KMS-11 (cell line): ENCODE results near the gene MSH3.

Experiments used
- H2AFZ ChIP-seq: fragments of 200-600 bp; sonication (generic); 2 replicates; pipeline ENCODE4 v1.6.1; 2016; ENCODE audit warnings: antibody characterized with exemption, mixed run types, low read depth
- H3K27ac ChIP-seq: fragments of 200-600 bp; sonication (generic); 2 replicates; pipeline ENCODE4 v1.6.1; 2016; ENCODE audit warnings: mild to moderate bottlenecking, mixed run types
- H3K27me3 ChIP-seq: fragments of 200-600 bp; sonication (generic); 2 replicates; pipeline ENCODE4 v1.6.1; 2017; ENCODE audit warnings: mild to moderate bottlenecking, low read depth, mixed run types, moderate library complexity; ENCODE audit not compliant: insufficient read depth
- H3K36me3 ChIP-seq: fragments of 200-600 bp; sonication (generic); 2 replicates; pipeline ENCODE4 v1.6.1; 2017; ENCODE audit warnings: mild to moderate bottlenecking, mixed run types; ENCODE audit not compliant: insufficient read depth
- H3K4me1 ChIP-seq: fragments of 200-600 bp; sonication (generic); 2 replicates; pipeline ENCODE4 v1.6.1; 2016; ENCODE audit warnings: mild to moderate bottlenecking, low read depth, mixed run types; ENCODE audit not compliant: poor library complexity, severe bottlenecking
- H3K4me2 ChIP-seq: fragments of 200-600 bp; sonication (generic); 2 replicates; pipeline ENCODE4 v1.7.0; 2016; ENCODE audit warnings: mild to moderate bottlenecking, mixed run types
- H3K4me3 ChIP-seq: fragments of 200-600 bp; sonication (generic); IDR thresholded peaks from 2 replicates; pipeline ENCODE4 v1.6.1; 2017; ENCODE audit warnings: low read depth, low read length, mixed read lengths; ENCODE audit not compliant: insufficient read depth
- H3K79me2 ChIP-seq: fragments of 200-600 bp; sonication (generic); 2 replicates; pipeline ENCODE4 v1.6.1; 2016; ENCODE audit warnings: low read depth, mixed run types; ENCODE audit not compliant: insufficient read depth
- H3K9ac ChIP-seq: fragments of 200-600 bp; sonication (generic); 2 replicates; pipeline ENCODE4 v1.6.1; 2016; ENCODE audit warnings: mild to moderate bottlenecking, mixed run types
- H4K20me1 ChIP-seq: fragments of 200-600 bp; sonication (generic); 2 replicates; pipeline ENCODE4 v1.6.1; 2016; ENCODE audit warnings: mild to moderate bottlenecking, mixed run types; ENCODE audit not compliant: insufficient read depth
- TF ChIP-seq, protein P1 (sequence below): fragments of 200-600 bp; sonication (generic); conservative IDR thresholded peaks from 2 replicates; pipeline ENCODE4 v1.6.1; 2017; ENCODE audit warnings: low read depth, mild to moderate bottlenecking, antibody characterized with exemption, low read length, moderate library complexity, mixed read lengths

MSH3 gene

DNA sequence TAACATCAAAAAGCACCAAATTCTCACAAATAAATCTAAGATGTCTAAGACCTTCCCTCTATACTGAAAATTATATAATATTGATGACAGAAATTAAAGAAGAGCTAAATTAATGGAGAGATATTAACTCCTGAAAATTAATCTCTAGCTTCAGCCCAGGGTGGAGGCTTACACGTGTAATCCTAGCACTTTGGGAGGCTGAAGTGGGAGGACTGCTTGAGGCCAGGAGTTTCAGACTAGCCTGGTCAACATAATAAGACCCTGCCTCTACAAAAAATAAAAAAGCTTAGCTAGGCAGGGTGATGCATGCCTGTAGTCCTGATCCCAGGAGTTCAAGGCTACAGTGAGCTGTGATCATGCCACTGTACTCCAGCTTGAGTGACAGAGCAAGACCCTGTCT, 44.8 kb upstream of the MSH3 start:
- TF ChIP-seq, protein P1, sequence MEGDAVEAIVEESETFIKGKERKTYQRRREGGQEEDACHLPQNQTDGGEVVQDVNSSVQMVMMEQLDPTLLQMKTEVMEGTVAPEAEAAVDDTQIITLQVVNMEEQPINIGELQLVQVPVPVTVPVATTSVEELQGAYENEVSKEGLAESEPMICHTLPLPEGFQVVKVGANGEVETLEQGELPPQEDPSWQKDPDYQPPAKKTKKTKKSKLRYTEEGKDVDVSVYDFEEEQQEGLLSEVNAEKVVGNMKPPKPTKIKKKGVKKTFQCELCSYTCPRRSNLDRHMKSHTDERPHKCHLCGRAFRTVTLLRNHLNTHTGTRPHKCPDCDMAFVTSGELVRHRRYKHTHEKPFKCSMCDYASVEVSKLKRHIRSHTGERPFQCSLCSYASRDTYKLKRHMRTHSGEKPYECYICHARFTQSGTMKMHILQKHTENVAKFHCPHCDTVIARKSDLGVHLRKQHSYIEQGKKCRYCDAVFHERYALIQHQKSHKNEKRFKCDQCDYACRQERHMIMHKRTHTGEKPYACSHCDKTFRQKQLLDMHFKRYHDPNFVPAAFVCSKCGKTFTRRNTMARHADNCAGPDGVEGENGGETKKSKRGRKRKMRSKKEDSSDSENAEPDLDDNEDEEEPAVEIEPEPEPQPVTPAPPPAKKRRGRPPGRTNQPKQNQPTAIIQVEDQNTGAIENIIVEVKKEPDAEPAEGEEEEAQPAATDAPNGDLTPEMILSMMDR, result no peak
- no peaks in the 10 kb centered on the region for H3K79me2 ChIP-seq
- H4K20me1 ChIP-seq, result no peaks in the 10 kb centered on the region
- H3K36me3 ChIP-seq, result no peaks in the 10 kb centered on the region
- no peak overlapping the region for H2AFZ ChIP-seq
- H3K27ac ChIP-seq, result no peak overlapping the region
- no peaks in the 10 kb centered on the region for H3K27me3 ChIP-seq
- no peak overlapping the region for H3K4me2 ChIP-seq
- H3K4me1 ChIP-seq, result peaks cover 6% of the 10 kb centered on the region
- H3K4me3 ChIP-seq, result no peak overlapping the region
- no peak overlapping the region for H3K9ac ChIP-seq

DNA sequence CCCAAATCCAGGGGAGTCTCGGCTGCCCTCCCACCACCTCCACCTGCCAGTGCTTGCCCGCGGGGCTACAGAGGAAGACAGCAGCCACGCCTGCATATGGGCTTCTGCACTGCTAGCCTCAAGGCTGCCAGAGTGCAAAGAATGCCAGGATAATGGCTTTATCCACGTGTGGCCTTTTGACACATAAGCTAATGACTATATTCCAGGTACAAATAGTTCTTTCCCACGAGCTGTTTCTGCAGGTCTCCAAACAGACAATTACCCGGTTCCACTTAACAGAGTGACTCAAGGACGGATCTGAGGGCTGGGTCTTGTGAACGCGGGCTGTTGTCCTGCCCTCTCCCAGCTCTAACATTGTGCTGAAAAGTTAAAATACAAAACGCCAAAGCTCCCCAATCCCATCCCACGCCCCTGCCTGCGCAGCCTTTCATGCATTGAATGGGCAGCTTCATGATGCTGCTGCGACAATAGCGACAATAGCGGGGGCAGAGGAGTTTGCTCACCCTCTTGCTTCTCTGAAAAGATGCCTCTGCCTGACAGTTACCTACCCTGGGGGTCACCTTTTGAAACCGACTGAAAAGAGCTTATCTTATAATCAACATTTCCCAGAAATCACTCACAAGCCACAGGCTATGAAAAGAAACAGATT, 39.1 kb upstream of the MSH3 start:
- Histone ChIP-seq H3K79me2 (no peaks in the 10 kb centered on the region), H3K9ac (no peak overlapping the region), H2AFZ (no peak overlapping the region), H3K36me3 (no peaks in the 10 kb centered on the region), H3K27me3 (no peaks in the 10 kb centered on the region), H3K27ac (no peak overlapping the region), H3K4me1 (no peaks in the 10 kb centered on the region), H4K20me1 (no peaks in the 10 kb centered on the region), H3K4me3 (no peak overlapping the region), H3K4me2 (no peak overlapping the region)
- TF ChIP-seq, protein P1, result no peak

DNA sequence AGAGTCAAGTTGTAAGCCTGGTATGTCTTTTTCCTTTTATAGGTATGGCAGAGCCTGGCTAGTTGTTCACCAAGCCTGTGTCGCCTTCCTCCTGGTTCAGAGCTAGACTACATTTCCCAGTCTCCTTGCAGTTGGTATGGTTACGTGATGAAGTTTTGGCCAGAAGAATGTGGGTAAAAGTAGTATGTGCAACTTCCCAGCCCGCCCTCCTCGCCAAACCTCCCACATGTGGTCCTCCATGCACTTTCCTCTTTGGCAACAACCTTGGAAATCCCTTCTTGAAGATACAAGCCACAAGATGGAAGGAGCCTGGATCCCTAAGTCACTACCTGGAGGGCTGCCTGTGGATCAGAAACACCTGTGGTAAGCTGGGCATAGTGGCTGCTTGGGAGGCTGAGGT, 36.0 kb upstream of the MSH3 start:
- Histone ChIP-seq H2AFZ (no peak overlapping the region), H3K27me3 (no peaks in the 10 kb centered on the region), H3K9ac (no peak overlapping the region), H3K27ac (no peak overlapping the region), H3K4me3 (no peak overlapping the region), H3K4me1 (no peaks in the 10 kb centered on the region), H3K4me2 (no peak overlapping the region), H3K36me3 (no peaks in the 10 kb centered on the region), H3K79me2 (no peaks in the 10 kb centered on the region), H4K20me1 (no peaks in the 10 kb centered on the region)
- TF ChIP-seq, protein P1, result no peak

DNA sequence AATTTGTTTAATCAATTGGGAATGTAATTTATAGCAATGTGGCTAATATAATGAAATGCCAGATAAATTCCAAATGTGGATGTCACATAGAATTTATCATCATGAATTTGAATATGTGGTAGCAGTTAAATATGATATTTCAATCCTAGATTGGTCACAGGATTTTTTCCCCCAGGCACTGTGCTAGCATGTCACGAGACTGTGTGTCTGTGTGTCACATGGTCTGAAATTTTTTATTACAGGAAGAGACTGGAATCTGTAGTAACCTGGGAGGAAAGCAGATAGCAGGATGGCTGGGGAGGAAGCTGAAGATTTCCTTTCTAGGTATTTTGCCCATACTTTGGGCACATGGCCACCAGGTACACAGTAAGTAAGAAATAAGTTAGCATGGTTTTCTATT, 35.4 kb upstream of the MSH3 start:
- no peaks in the 10 kb centered on the region for H3K36me3 ChIP-seq
- H4K20me1 ChIP-seq, result no peaks in the 10 kb centered on the region
- H3K4me3 ChIP-seq, result no peak overlapping the region
- TF ChIP-seq, protein P1, result no peak
- no peak overlapping the region for H2AFZ ChIP-seq
- no peak overlapping the region for H3K9ac ChIP-seq
- H3K27ac ChIP-seq, result no peak overlapping the region
- H3K4me2 ChIP-seq, result no peak overlapping the region
- no peaks in the 10 kb centered on the region for H3K79me2 ChIP-seq
- no peaks in the 10 kb centered on the region for H3K27me3 ChIP-seq
- H3K4me1 ChIP-seq, result no peaks in the 10 kb centered on the region
